Loucy (cell line): ENCODE measurements around the gene DMXL1.

Experiments used
- H2AFZ ChIP-seq: fragments of 200-600 bp; sonication (generic); 2 replicates; pipeline ENCODE4 v1.6.0; 2016; ENCODE audit warnings: antibody characterized with exemption, mild to moderate bottlenecking, low read length, moderate library complexity
- H3F3A ChIP-seq: fragments of 200-600 bp; 2 replicates; pipeline ENCODE4 v1.6.0; 2016; ENCODE audit warnings: antibody characterized with exemption, low read depth, mild to moderate bottlenecking
- H3K27me3 ChIP-seq: fragments of 200-600 bp; sonication (generic); 2 replicates; pipeline ENCODE4 v1.6.1; 2014; ENCODE audit warnings: low read length, mild to moderate bottlenecking; ENCODE audit not compliant: insufficient read depth, poor library complexity, severe bottlenecking
- H3K36me3 ChIP-seq: fragments of 200-600 bp; sonication (generic); 2 replicates; pipeline ENCODE4 v1.6.1; 2016; ENCODE audit warnings: low read length; ENCODE audit not compliant: insufficient read depth
- H3K4me1 ChIP-seq: fragments of 200-600 bp; sonication (generic); 2 replicates; pipeline ENCODE4 v1.5.1; 2014; ENCODE audit warnings: low read length, mild to moderate bottlenecking; ENCODE audit not compliant: insufficient read depth, poor library complexity, severe bottlenecking
- H3K4me2 ChIP-seq: fragments of 200-600 bp; sonication (generic); 2 replicates; pipeline ENCODE4 v1.6.0; 2014; ENCODE audit warnings: antibody characterized with exemption, low read length, low read depth, mild to moderate bottlenecking; ENCODE audit not compliant: poor library complexity, severe bottlenecking
- H3K4me3 ChIP-seq: fragments of 200-600 bp; sonication (generic); 2 replicates; pipeline ENCODE4 v1.5.1; 2014; ENCODE audit warnings: low read length, mild to moderate bottlenecking, mixed read lengths; ENCODE audit not compliant: poor library complexity, severe bottlenecking
- H3K79me2 ChIP-seq: fragments of 200-600 bp; sonication (generic); 2 replicates; pipeline ENCODE4 v1.6.1; 2014; ENCODE audit warnings: low read length; ENCODE audit not compliant: insufficient read depth
- H3K9ac ChIP-seq: fragments of 200-600 bp; sonication (generic); 2 replicates; pipeline ENCODE4 v1.6.0; 2014; ENCODE audit warnings: mild to moderate bottlenecking, low read depth, low read length, moderate library complexity; ENCODE audit not compliant: poor library complexity, severe bottlenecking
- H3K9me2 ChIP-seq: fragments of 200-600 bp; sonication (generic); replicated peaks from 2 replicates; pipeline ENCODE4 v1.6.1; 2016; ENCODE audit warnings: low read depth, low read length, mixed read lengths
- H3K9me3 ChIP-seq: fragments of 200-600 bp; sonication (generic); 2 replicates; pipeline ENCODE4 v1.6.1; 2014; ENCODE audit warnings: mild to moderate bottlenecking, antibody characterized with exemption, low read length, low read depth; ENCODE audit not compliant: insufficient read depth
- H4K20me1 ChIP-seq: fragments of 200-600 bp; sonication (generic); 2 replicates; pipeline ENCODE4 v1.6.0; 2014; ENCODE audit warnings: antibody characterized with exemption, low read length, mild to moderate bottlenecking; ENCODE audit not compliant: insufficient read depth, poor library complexity, severe bottlenecking
- CTCF ChIP-seq: fragments of 200-600 bp; sonication (generic); conservative IDR thresholded peaks from 2 replicates; pipeline ENCODE4 v1.5.1; 2014; ENCODE audit warnings: mild to moderate bottlenecking, antibody characterized with exemption, low read length
- EZH2phosphoT487 ChIP-seq: fragments of 200-600 bp; IDR thresholded peaks from 2 replicates; pipeline ENCODE4 v1.6.1; 2018; ENCODE audit warnings: antibody characterized with exemption, mild to moderate bottlenecking, moderate library complexity, borderline replicate concordance

Gene DMXL1

GRCh38 chr5:119276978-119277377 lies 206.1 kb downstream of the DMXL1 start:
- Histone ChIP-seq H3K4me2 (peak overlapping the region; percentile 79), H3K9ac (peak overlapping the region; percentile 44)

GRCh38 chr5:119279093-119279492 lies 208.2 kb downstream of the DMXL1 start:
- H3K79me2 ChIP-seq: peaks cover 99% of the 10 kb centered on the region
- H3F3A ChIP-seq: no peaks in the 10 kb centered on the region
- no peak overlapping the region for H2AFZ ChIP-seq
- H3K36me3 ChIP-seq: no peaks in the 10 kb centered on the region
- no peaks in the 10 kb centered on the region for H3K9me3 ChIP-seq
- H3K4me1 ChIP-seq: peaks cover 86% of the 10 kb centered on the region
- H3K4me2 ChIP-seq: peak overlapping the region; percentile 79
- H4K20me1 ChIP-seq: no peaks in the 10 kb centered on the region
- TF ChIP-seq EZH2phosphoT487 (no peak), CTCF (no peak)
- no peaks in the 10 kb centered on the region for H3K27me3 ChIP-seq
- H3K9ac ChIP-seq: no peak overlapping the region
- H3K9me2 ChIP-seq: no peaks in the 10 kb centered on the region
- peak overlapping the region; percentile 63 for H3K4me3 ChIP-seq

More at GRCh38 chr5:119276978-119277377, 206.1 kb downstream of the DMXL1 start:
- TF ChIP-seq CTCF: no peak
- TF ChIP-seq EZH2phosphoT487: no peak
- Histone ChIP-seq H3K79me2 (peaks cover 97% of the 10 kb centered on the region), H3K4me1 (peaks cover 80% of the 10 kb centered on the region), H4K20me1 (no peaks in the 10 kb centered on the region), H2AFZ (no peak overlapping the region), H3K36me3 (no peaks in the 10 kb centered on the region), H3K9me3 (no peaks in the 10 kb centered on the region), H3F3A (no peaks in the 10 kb centered on the region), H3K4me3 (no peak overlapping the region), H3K27me3 (no peaks in the 10 kb centered on the region), H3K9me2 (no peaks in the 10 kb centered on the region)

- Histone ChIP-seq H2AFZ (no peak overlapping the region), H3K27me3 (no peaks in the 10 kb centered on the region), H4K20me1 (no peaks in the 10 kb centered on the region), H3K9me2 (no peaks in the 10 kb centered on the region), H3K9ac (no peak overlapping the region), H3K9me3 (no peaks in the 10 kb centered on the region), H3K4me3 (no peak overlapping the region), H3K79me2 (peaks cover 99% of the 10 kb centered on the region), H3K4me2 (peak overlapping the region; percentile 16), H3K36me3 (no peaks in the 10 kb centered on the region), H3K4me1 (peaks cover 81% of the 10 kb centered on the region), H3F3A (no peaks in the 10 kb centered on the region)
- TF ChIP-seq CTCF: no peak
- no peak for TF ChIP-seq EZH2phosphoT487
Observed at GRCh38 chr5:119280380-119280779, 209.5 kb downstream of the DMXL1 start.
